GM19193 (cell line): ENCODE results near the gene TAF7.

Source experiments
- POLR2A ChIP-seq: IDR thresholded peaks from 4 replicates; pipeline ENCODE4 v1.6.1; 2011; ENCODE audit not compliant: insufficient read depth, insufficient read length; ENCODE audit errors: extremely low read depth

Gene TAF7

GRCh38 chr5:141269195-141269594, 51.4 kb downstream of the TAF7 start:
- TF ChIP-seq POLR2A = no peak
